ENCODE results near the gene EML2.
"Not testable (repeated sequence)": the region's sequence is repeated elsewhere in the genome, so short reads cannot be mapped to it uniquely, and the experiment has no call there.

The EML2 gene

GRCh38 chr19:45645631-45646344 lies 6.6 kb upstream of the EML2 start:
- DNase-seq, result peak; percentile 80

GRCh38 chr19:45645068-45645630 lies 6.0 kb upstream of the EML2 start:
- DNase-seq, result no peak

- no peak for DNase-seq
Observed at GRCh38 chr19:45643927-45644771, 5.0 kb upstream of the EML2 start.

DNA sequence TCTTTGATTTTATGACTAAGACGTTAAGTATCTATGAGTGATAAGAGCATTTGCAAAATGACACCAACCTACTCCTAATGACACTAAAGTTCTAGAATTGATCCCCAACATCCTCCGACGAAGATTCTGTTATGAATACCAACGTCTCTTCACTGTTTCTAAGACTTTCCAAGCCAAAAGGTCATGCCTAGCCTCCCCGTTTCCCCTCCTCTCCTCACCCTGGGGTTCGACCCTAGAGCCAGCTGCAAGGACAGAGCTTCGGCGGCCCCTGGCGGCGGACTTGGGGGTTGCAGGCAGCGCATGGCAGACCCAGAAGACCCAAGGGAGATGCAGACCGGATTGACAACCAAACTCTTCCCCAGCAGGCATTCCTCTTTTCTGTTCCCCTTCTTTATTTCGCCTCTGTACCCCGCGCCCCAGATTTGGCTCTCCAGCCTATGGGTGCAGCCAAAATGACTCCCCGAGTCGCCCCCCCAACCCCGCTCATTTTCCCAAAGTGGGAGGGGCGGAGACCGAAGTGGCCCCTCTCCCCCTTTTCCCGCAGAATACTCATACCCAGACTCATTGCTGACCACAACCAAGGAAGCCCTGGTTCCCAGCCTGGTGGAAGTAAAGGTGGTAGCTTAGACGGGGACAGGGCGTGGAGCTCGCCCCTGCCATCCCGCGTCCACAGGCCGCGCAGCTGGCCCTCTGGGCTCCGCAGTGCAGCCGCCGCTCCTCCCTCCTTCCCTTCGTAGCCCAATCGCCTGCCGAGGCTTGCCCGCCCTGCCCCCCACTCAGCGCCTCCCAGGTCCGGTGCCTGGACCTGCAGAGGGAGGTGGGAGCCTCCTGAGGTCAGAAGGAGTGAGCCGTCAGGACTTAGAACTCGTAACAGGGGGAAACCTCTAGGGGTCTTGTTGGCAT lies 4.1 kb upstream of the EML2 start:
- peak; percentile 69 for DNase-seq

DNA sequence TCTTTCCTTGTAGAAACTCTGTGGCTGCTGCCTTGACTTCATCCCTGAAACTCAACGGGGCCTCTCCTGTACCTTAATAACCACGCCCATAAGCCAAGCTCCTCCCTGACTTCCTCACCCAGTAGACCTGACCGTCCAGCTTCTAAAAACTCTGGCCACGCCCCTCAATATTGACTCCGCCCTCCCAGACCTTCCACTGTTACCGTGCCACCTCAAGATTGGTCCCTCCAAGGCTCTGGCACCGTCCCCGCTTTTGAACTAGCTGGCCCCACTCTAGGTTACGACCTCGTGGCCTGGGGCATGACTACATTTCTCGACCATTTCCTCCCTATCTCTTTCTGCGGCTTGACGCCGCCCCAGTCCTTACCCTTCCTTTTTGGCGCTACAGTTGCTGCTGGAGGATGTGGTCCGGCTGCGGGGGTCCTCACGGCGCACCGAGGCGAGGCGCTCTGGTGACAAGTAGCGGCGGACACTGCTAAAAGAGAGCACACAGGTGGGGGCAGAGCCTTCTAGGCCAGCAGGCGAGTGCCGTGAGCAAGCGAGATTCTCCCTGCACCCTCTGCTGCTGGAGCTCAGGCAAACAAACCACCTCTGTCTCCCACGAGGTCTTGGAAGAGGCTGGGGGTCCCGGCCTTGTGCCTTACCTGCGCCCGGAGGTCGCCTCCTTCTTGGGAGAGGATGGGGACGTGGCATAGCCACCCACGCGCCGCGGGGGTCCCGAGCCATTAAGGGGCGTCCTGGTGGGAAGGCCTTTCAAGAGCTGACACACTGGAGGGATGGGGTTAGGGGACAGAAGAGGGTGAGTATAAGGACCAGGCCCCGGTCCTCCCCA lies 2.3 kb upstream of the EML2 start:
- peak; percentile 91 for DNase-seq

DNA sequence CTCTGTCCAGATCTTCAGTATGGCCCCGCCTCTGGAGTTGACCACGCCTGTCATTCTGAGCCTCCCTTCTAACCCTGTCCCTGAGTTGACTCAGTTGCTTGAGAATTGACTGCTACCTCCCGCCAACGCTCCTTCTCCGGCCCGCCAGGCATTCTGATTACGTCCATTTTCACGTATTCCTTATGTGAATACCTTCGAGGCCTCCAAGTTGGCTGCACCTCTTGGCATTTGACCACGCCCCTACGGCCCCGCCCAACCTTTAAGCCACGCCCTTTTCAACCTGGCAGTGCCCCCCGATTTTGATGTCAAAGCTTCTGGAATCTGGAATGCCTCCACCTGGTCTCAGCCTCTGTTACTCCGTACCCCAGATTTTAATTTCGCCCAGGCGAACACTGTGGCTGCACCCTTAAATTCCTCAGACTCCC lies 1.7 kb upstream of the EML2 start:
- no peak for DNase-seq

DNA sequence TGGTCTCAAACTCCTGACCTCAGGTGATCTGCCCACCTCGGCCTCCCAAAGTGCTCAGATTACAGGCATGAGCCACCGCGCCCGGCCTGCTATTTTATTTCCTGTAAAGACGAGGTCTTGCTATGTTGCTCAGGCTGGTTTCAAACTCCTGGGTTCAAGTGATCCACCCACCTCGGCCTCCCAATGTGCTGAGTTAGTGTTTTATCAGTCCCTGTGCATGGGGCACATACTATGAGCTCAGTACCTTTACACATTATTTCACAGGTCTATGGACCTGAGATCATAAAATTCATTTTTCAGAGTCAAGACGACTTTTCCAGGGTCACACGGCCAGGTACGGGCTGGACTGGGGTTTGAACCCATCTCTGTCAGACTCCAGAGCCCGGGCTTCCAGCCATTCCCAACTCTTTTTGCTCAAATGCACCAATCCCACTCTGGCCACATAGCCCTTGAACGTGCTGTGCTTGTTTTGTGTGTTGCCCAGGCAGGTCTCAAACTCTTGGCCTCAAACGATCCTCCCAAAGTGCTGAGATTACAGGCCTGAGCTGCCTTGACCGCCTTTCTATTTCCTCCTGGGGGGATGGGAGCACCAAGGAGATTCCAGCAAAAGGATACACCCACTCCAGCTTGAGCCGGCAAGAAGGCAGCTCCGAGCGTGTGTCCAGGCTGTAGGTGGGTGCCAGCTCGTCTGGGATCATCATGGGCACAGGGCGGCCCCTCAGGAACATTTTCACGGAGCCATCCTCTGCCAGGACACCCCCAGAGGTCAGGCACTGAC lies 1.1 kb downstream of the EML2 start:
- DNase-seq, result no peak

DNA sequence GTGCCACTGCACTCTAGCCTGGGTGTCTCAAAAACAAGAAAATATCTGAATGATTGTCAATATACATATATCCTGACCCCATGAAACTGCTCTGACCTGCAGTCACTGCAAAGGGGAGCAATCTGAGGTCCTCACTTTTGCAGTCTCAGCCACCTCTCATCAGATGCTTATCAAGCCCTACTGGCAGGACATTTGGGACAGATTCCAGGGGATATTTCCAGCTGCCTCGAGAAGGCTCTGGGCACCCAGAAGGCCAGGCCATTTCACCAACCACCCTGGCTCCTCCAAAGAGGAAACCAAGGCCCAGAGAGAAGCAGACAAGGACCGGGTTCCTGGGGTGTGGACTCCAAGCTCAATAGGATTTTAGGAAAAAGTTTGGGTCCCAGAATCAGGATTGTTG lies 2.3 kb downstream of the EML2 start:
- no peak for DNase-seq

DNA sequence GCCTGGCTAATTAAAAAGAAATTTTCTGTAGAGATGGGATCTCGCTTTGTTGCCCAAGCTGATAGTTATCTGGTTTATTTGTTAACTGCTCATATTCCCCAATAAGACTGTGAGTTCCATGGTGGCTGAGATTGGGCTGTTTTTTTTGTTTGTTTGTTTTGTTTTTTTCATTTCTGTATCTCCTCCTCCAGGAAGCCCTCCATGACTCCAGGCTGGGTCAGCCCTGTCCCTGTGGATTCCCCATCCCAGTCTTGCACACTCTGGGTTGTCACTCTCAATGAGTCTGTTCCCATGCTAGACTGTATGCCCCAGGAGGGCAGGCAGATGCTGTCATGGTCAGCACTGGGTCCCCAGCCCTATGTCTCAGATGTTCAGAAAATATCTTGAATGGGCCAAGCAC lies 2.9 kb downstream of the EML2 start:
- DNase-seq, result no peak

GRCh38 chr19:45632468-45633196 lies 6.6 kb downstream of the EML2 start:
- peak; percentile 67 for DNase-seq

DNA sequence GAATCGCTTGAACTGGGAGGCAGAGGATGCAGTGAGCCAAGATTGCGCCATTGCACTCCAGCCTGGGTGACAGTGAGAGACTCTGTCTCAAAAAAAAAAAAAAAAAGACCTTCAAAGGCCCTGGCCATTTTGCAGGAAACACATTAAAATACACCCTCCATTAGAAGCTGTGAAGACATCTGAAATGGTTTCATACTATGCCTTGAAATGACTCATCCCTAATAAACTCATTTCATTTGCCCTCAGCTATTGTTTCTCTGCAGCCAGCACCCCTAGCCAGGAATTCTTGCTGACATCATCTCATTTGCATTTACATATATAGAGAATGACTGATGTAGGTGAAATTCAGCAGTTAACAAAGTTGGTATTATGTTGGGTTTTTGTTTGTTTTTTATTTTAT lies 8.7 kb downstream of the EML2 start:
- no peak for DNase-seq

DNA sequence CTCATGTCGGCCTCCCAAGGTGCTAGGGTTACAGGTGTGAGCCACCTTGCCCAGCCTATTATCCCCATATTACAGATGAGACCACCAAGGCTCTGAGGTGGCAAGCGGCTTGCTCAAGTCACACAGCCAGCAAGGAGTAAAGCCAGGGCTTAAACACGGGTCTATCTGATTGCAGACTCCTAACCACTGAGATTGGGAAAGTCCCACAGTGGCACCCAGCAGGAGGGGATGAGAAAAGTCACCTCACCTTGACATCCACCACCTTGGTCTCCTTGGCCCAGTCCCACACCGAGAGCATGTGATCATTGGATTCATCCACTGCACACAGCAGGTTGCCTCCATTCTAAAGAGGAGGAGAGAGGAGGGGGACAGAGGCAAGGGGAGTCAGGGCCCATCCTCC lies 9.5 kb downstream of the EML2 start:
- DNase-seq, result no peak

GRCh38 chr19:45628219-45628618 lies 11.0 kb downstream of the EML2 start:
- not testable (repeated sequence) for DNase-seq

GRCh38 chr19:45623984-45624383 lies 15.2 kb downstream of the EML2 start:
- no peak for DNase-seq

GRCh38 chr19:45621976-45622503 lies 17.2 kb downstream of the EML2 start:
- no peak for DNase-seq

- DNase-seq, result no peak
Observed at GRCh38 chr19:45621389-45621788, 17.8 kb downstream of the EML2 start.

GRCh38 chr19:45616704-45617017 lies 22.5 kb downstream of the EML2 start:
- no peak for DNase-seq

DNA sequence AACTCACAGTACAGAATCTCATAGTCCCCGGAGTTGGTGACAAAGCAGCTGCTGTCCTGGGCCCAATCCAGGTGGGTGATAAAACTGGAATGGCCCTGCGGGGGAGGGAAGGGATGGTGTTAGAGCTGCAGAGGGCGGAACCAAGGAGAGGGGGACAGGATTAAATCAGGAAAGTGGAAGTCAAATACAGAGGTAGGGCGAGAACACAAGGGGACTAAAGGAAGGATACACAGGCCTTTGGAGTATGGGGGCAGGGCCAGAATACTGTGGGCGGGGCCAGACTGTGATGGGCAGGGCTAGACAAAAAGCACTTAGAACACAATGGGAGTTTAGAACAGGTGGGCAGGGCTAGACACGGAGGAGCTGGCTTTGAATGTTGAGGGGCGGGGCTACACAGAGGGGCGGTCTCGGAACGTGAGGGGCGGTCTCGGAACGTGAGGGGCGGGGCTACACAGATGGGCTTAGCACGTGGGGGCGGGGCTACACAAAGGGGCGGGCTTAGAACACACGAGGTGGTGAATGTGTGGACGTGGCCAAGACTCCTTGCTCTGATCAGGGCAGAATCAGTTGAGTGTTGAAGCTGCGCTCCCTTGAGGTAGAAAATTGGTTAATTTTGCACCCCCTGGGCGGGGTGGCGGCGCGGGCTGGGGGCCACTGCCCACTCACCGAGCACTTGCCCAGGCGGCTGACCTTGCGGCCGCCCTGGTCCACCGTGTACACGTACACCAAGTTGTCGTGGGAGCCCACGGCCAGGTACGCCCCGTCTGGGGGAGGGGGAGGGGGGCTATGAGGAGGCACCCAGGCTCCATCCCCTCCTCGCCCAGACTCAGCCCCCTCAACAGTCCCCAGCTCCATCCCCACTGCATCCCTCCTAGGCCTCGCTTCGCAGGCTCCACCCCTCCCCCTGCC lies 23.1 kb downstream of the EML2 start:
- DNase-seq, result peak; percentile 85

DNA sequence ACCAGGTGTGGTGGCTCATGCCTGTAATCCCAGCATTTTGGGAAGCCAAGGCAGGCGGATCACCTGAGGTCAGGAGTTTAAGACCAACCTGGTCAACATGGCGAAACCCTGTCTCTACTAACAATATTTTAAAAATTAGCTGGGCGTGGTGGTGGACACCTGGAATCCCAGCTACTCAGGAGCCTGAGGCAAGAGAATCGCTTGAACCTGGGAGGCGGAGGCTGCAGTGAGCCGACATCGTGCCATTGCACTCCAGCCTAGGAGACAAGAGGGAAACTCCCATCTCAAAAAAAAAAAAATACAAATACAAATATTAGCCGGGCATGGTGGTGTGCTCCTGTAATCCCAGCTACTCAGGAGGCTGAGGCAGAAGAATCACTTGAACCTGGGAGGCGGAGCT lies 24.1 kb downstream of the EML2 start:
- DNase-seq, result not testable (repeated sequence)

Measured in DMS153 (cell line).